ENCODE data around the gene TMEM52. TPM values are rescaled to one million over a fixed set of nuclear protein-coding genes. Genes with fewer than 3 reads are reported as not detected.

Gene TMEM52
- total RNA-seq, 6 experiments from 2014 or later: 0.21 to 0.38 (median 0.25) TPM; not detected in 3

DNA sequence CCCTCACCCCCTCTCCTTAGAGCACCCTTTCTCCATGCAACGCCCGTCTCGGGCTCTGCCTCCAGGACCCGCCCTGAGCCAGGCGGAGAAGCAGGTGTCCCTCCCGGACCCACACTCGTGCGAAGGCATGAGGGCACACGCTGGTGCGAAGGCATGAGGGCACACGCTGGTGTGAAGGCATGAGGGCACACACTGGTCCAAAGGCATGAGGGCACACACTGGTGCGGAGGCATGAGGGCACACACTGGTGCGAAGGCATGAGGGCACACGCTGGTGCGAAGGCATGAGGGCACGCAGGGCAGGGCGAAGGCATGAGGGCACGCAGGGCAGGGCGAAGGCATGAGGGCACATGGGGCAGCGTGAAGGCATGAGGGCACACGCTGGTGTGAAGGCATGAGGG lies 5.8 kb upstream of the TMEM52 start:
- no peaks in the 10 kb centered on the region for H3K9me3 Mint-ChIP-seq
- H3K36me3 Mint-ChIP-seq (ENCODE audit: low read depth): no peaks in the 10 kb centered on the region
- no peak for DNase-seq
- H3K27ac Mint-ChIP-seq: no peak overlapping the region
- H3K4me1 Mint-ChIP-seq (ENCODE audit: low read depth): no peaks in the 10 kb centered on the region
- H3K4me3 Mint-ChIP-seq: no peak overlapping the region
- peaks cover 10% of the 10 kb centered on the region for H3K27me3 Mint-ChIP-seq (ENCODE audit: insufficient read depth)
- TF ChIP-seq, protein P1, sequence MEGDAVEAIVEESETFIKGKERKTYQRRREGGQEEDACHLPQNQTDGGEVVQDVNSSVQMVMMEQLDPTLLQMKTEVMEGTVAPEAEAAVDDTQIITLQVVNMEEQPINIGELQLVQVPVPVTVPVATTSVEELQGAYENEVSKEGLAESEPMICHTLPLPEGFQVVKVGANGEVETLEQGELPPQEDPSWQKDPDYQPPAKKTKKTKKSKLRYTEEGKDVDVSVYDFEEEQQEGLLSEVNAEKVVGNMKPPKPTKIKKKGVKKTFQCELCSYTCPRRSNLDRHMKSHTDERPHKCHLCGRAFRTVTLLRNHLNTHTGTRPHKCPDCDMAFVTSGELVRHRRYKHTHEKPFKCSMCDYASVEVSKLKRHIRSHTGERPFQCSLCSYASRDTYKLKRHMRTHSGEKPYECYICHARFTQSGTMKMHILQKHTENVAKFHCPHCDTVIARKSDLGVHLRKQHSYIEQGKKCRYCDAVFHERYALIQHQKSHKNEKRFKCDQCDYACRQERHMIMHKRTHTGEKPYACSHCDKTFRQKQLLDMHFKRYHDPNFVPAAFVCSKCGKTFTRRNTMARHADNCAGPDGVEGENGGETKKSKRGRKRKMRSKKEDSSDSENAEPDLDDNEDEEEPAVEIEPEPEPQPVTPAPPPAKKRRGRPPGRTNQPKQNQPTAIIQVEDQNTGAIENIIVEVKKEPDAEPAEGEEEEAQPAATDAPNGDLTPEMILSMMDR (IDR thresholded peaks at IDR 0.05): no peak

DNA sequence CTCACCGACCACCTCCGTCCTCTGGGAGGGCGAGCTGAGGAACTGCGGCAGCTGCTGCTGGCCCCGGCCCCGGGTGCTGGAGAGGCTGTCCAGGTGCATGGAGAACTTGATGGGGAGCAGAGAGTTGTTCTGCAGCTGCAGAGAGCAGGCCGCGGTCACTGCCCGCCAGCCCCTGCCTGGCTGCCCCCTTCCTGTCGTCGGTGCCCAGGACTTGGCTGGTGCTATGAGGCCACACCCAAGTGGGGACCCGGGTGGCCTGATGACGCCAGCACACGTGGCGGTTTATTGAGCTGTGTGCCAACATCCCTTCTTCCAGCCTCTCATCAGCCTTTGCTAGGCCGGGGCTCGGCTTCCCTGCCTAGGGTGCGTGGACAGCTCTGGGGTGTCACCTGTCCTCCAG lies 5.3 kb upstream of the TMEM52 start:
- TF ChIP-seq, protein P1 (IDR thresholded peaks at IDR 0.05): no peak
- DNase-seq: no peak
- Mint-ChIP-seq H3K9me3 (no peaks in the 10 kb centered on the region), H3K4me1 (ENCODE audit: low read depth) (no peaks in the 10 kb centered on the region), H3K27ac (no peak overlapping the region), H3K27me3 (ENCODE audit: insufficient read depth) (peaks cover 10% of the 10 kb centered on the region), H3K36me3 (ENCODE audit: low read depth) (no peaks in the 10 kb centered on the region), H3K4me3 (no peak overlapping the region)

DNA sequence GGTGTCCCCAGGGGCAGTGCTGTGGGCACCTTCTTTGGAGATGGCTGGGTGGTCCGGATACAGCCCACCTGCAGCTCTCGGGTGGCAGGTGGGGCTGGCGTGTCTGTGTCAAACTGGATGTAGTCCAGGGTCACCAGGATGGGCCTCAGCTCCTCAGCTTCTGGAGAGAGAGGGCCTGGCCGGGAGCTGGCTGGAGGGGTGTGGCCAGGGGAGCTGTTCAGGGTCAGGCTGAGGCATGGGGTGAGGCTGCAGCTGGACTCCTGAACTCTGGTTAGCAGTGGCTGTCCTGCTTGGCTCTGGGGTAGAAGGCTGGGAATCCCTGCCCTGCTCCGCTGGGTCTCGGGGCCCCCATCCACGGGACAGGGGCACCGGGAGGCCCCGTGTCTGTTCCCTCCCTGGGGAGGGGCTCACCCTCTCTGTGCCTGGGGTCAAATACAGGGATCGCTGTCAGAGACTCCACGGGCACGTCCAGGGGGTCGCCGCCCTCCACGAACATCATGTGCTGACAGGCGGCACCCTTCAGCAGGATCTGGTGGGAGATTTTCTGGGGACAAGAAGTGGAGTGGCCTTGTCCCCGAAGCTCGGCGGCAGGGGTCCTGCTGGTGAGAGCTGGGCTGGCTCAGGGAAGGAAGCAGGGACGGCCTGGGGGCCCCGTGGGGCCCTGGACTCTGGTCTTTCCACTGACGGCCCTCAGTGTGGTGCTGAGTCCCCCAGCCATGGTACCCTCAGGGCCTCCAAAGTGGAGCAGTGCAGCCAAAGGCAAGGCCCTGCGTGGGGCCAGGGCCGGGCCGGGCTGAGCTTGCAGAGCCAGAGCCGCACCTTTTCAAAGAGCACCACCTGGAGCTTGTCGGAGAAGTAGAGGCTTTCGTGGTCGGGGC lies 4.1 kb upstream of the TMEM52 start:
- no peak overlapping the region for H3K4me3 Mint-ChIP-seq
- H3K27ac Mint-ChIP-seq: no peak overlapping the region
- peaks cover 9% of the 10 kb centered on the region for H3K27me3 Mint-ChIP-seq (ENCODE audit: insufficient read depth)
- no peaks in the 10 kb centered on the region for H3K36me3 Mint-ChIP-seq (ENCODE audit: low read depth)
- DNase-seq: no peak
- no peaks in the 10 kb centered on the region for H3K9me3 Mint-ChIP-seq
- H3K4me1 Mint-ChIP-seq (ENCODE audit: low read depth): no peaks in the 10 kb centered on the region
- TF ChIP-seq, protein P1 (IDR thresholded peaks at IDR 0.05): no peak

DNA sequence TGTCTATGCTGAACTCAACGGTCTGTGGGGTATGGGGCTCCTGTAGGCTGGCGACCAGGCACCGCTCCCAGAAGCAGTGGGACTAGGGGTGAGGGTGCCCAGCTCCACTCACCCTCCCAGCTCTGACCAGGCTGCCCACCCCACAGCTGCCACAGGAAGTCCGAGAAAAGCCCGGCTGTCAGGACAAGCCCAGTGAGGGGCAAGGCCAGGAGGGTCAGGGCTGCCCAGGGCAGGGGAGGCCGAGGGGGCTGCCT lies 3.5 kb upstream of the TMEM52 start:
- no peak overlapping the region for H3K27ac Mint-ChIP-seq
- H3K4me1 Mint-ChIP-seq (ENCODE audit: low read depth): no peaks in the 10 kb centered on the region
- no peaks in the 10 kb centered on the region for H3K9me3 Mint-ChIP-seq
- peaks cover 12% of the 10 kb centered on the region for H3K27me3 Mint-ChIP-seq (ENCODE audit: insufficient read depth)
- no peaks in the 10 kb centered on the region for H3K36me3 Mint-ChIP-seq (ENCODE audit: low read depth)
- DNase-seq: no peak
- TF ChIP-seq, protein P1 (IDR thresholded peaks at IDR 0.05): no peak
- no peak overlapping the region for H3K4me3 Mint-ChIP-seq

DNA sequence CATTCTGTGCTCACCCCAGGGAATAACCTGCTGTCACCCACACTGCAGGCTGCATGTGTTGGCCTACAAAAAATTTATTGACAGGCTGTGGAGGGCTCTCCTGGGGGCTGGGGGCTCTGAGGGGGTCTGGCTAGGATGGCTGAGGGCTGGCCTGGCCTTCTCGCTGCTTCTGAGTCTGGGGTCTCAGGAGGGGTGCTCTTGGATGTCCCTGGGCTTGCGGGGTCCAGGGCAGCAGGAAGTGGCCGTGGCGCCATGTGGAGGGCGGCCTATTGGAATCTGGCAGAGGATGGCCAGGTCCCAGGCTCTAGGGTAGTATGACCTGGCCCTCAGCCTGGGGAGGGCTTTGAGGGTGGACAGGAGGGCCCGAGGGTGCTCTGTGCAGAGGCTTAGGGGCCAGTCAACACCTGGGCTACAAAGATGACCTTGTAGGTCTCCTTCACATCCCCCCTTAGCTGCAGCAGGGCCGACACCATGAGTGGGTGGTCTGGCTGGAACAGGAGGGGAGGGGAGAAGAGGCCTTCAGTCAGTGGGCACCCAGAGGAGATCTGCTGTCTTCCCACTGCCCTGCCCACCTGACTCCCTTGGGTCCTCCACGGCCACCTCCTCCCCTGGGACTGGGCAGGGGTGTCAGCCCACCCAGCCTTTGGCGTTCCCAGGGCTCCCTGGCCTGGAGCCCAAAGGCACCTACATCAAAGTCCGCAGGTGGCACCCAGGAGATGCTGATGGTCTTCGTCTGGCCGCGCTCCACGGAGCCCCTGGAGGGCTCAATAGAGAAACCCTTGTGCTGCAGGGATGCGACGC lies 3.0 kb upstream of the TMEM52 start:
- no peaks in the 10 kb centered on the region for H3K4me1 Mint-ChIP-seq (ENCODE audit: low read depth)
- DNase-seq: no peak
- H3K9me3 Mint-ChIP-seq: no peaks in the 10 kb centered on the region
- no peak overlapping the region for H3K4me3 Mint-ChIP-seq
- H3K27me3 Mint-ChIP-seq (ENCODE audit: insufficient read depth): peaks cover 16% of the 10 kb centered on the region
- no peaks in the 10 kb centered on the region for H3K36me3 Mint-ChIP-seq (ENCODE audit: low read depth)
- no peak overlapping the region for H3K27ac Mint-ChIP-seq
- TF ChIP-seq, protein P1 (IDR thresholded peaks at IDR 0.05): no peak
